BE2C (cell line): ENCODE measurements around the gene GFRAL.

Experiments
- DNase-seq: peaks from one replicate; pipeline ENCODE4 v3.0.0-alpha.2; 2020
- H3K27me3 ChIP-seq: fragments of 250-450 bp; sonication (Bioruptor Pico); 2 replicates; pipeline ENCODE4 v1.5.1; 2020; ENCODE audit warnings: mild to moderate bottlenecking
- H3K36me3 ChIP-seq: fragments of 250-450 bp; sonication (Bioruptor Pico); 2 replicates; pipeline ENCODE4 v1.5.1; 2020; ENCODE audit warnings: mild to moderate bottlenecking
- H3K4me1 ChIP-seq: fragments of 250-450 bp; sonication (Bioruptor Pico); 2 replicates; pipeline ENCODE4 v1.5.1; 2020
- H3K4me3 ChIP-seq: 2 replicates; pipeline ENCODE4 v1.5.1; 2011; ENCODE audit warnings: low read depth, low read length
- H3K9me3 ChIP-seq: fragments of 250-450 bp; sonication (Bioruptor Pico); 2 replicates; pipeline ENCODE4 v1.5.1; 2020
- CTCF ChIP-seq: IDR thresholded peaks from 2 replicates; pipeline ENCODE4 v1.5.1; 2012; ENCODE audit warnings: mild to moderate bottlenecking, low read depth, low read length

The GFRAL gene

GRCh38 chr6:55438203-55438602 is 110.9 kb downstream of the GFRAL start:
- TF ChIP-seq CTCF, result no peak
- no peak for DNase-seq
- H3K9me3 ChIP-seq, result no peaks in the 10 kb centered on the region
- H3K4me3 ChIP-seq, result no peak overlapping the region
- H3K4me1 ChIP-seq, result no peaks in the 10 kb centered on the region
- H3K27me3 ChIP-seq, result no peaks in the 10 kb centered on the region
- no peaks in the 10 kb centered on the region for H3K36me3 ChIP-seq

GRCh38 chr6:55443238-55444134 is 116.2 kb downstream of the GFRAL start:
- H3K9me3 ChIP-seq, result no peaks in the 10 kb centered on the region
- no peaks in the 10 kb centered on the region for H3K27me3 ChIP-seq
- H3K36me3 ChIP-seq, result no peaks in the 10 kb centered on the region
- TF ChIP-seq CTCF, result no peak
- H3K4me1 ChIP-seq, result no peaks in the 10 kb centered on the region
- no peak overlapping the region for H3K4me3 ChIP-seq
- DNase-seq, result no peak

GRCh38 chr6:55445648-55446204 is 118.5 kb downstream of the GFRAL start:
- H3K4me1 ChIP-seq, result no peaks in the 10 kb centered on the region
- DNase-seq, result no peak
- H3K4me3 ChIP-seq, result no peak overlapping the region
- H3K27me3 ChIP-seq, result no peaks in the 10 kb centered on the region
- no peaks in the 10 kb centered on the region for H3K9me3 ChIP-seq
- TF ChIP-seq CTCF, result peak; percentile 63
- no peaks in the 10 kb centered on the region for H3K36me3 ChIP-seq

- Histone ChIP-seq H3K4me3 (no peak overlapping the region), H3K27me3 (no peaks in the 10 kb centered on the region), H3K36me3 (no peaks in the 10 kb centered on the region), H3K4me1 (no peaks in the 10 kb centered on the region), H3K9me3 (no peaks in the 10 kb centered on the region)
- no peak for DNase-seq
- no peak for TF ChIP-seq CTCF
Observed at GRCh38 chr6:55447891-55448290, 120.6 kb downstream of the GFRAL start.

- TF ChIP-seq CTCF, result no peak
- Histone ChIP-seq H3K4me3 (no peak overlapping the region), H3K27me3 (no peaks in the 10 kb centered on the region), H3K9me3 (no peaks in the 10 kb centered on the region), H3K36me3 (no peaks in the 10 kb centered on the region), H3K4me1 (no peaks in the 10 kb centered on the region)
- DNase-seq, result no peak
Observed at GRCh38 chr6:55448451-55448850, 121.2 kb downstream of the GFRAL start.

- no peaks in the 10 kb centered on the region for H3K27me3 ChIP-seq
Observed at GRCh38 chr6:55449225-55449624, 122.0 kb downstream of the GFRAL start.

More at GRCh38 chr6:55449225-55449624, 122.0 kb downstream of the GFRAL start:
- peak; percentile 12 for DNase-seq
- TF ChIP-seq CTCF, result peak; percentile 50
- Histone ChIP-seq H3K9me3 (no peaks in the 10 kb centered on the region), H3K36me3 (no peaks in the 10 kb centered on the region), H3K4me3 (no peak overlapping the region), H3K4me1 (no peaks in the 10 kb centered on the region)
